Measurements from ENCODE around the gene NRXN3.
A peak's percentile ranks its signal among the peaks of the same experiment; 100 is the strongest.
"Not testable (repeated sequence)": the region's sequence is repeated elsewhere in the genome, so short reads cannot be mapped to it uniquely, and the experiment has no call there.

The NRXN3 gene

GRCh38 chr14:78968265-78968664 lies 798.1 kb downstream of the NRXN3 start:
- DNase-seq, result no peak

- no peak for DNase-seq
Observed at GRCh38 chr14:78970677-78971076, 800.5 kb downstream of the NRXN3 start.

- no peak for DNase-seq
Observed at GRCh38 chr14:78972440-78972839, 802.3 kb downstream of the NRXN3 start.

- DNase-seq, result no peak
Observed at GRCh38 chr14:78974691-78975090, 804.5 kb downstream of the NRXN3 start.

GRCh38 chr14:78975734-78976133 lies 805.6 kb downstream of the NRXN3 start:
- no peak for DNase-seq

GRCh38 chr14:78978896-78979295 lies 808.7 kb downstream of the NRXN3 start:
- DNase-seq, result no peak

- DNase-seq, result no peak
Observed at GRCh38 chr14:78982551-78982950, 812.4 kb downstream of the NRXN3 start.

GRCh38 chr14:78983126-78983525 lies 813.0 kb downstream of the NRXN3 start:
- DNase-seq, result no peak

GRCh38 chr14:78985668-78986381 lies 815.7 kb downstream of the NRXN3 start:
- no peak for DNase-seq

- no peak for DNase-seq
Observed at GRCh38 chr14:78986989-78987388, 816.8 kb downstream of the NRXN3 start.

- DNase-seq, result no peak
Observed at GRCh38 chr14:78989221-78989620, 819.0 kb downstream of the NRXN3 start.

GRCh38 chr14:78992867-78993266 lies 822.7 kb downstream of the NRXN3 start:
- DNase-seq, result no peak

- no peak for DNase-seq
Observed at GRCh38 chr14:78997811-78998210, 827.6 kb downstream of the NRXN3 start.

GRCh38 chr14:79009286-79009685 lies 839.1 kb downstream of the NRXN3 start:
- no peak for DNase-seq

GRCh38 chr14:79011091-79011919 lies 841.1 kb downstream of the NRXN3 start:
- DNase-seq, result no peak

- DNase-seq, result no peak
Observed at GRCh38 chr14:79011920-79012204, 841.7 kb downstream of the NRXN3 start.

GRCh38 chr14:79016828-79017505 lies 846.8 kb downstream of the NRXN3 start:
- no peak for DNase-seq

- no peak for DNase-seq
Observed at GRCh38 chr14:79017561-79017960, 847.4 kb downstream of the NRXN3 start.

- no peak for DNase-seq
Observed at GRCh38 chr14:79018836-79019235, 848.7 kb downstream of the NRXN3 start.

GRCh38 chr14:79019898-79020297 lies 849.7 kb downstream of the NRXN3 start:
- not testable (repeated sequence) for DNase-seq

- no peak for DNase-seq
Observed at GRCh38 chr14:79021766-79022165, 851.6 kb downstream of the NRXN3 start.

- no peak for DNase-seq
Observed at GRCh38 chr14:79027138-79027537, 857.0 kb downstream of the NRXN3 start.

- peak; percentile 31 for DNase-seq
Observed at GRCh38 chr14:79028281-79028680, 858.1 kb downstream of the NRXN3 start.

GRCh38 chr14:79036441-79036840 lies 866.3 kb downstream of the NRXN3 start:
- DNase-seq, result peak; percentile 23
